Activated CD8-positive, alpha-beta memory T cell treated with anti-CD3 and anti-CD28 coated beads for 1 hour (primary cell): ENCODE results near the gene TMEM161A.

ENCODE experiments used
- DNase-seq, 2 donors: peaks; one replicate each; pipeline ENCODE4 v3.0.0-alpha.2; 2020; ENCODE audit warnings: low read depth in 1 of 2; ENCODE audit errors: extremely low read depth in 1 of 2

Gene TMEM161A

DNA sequence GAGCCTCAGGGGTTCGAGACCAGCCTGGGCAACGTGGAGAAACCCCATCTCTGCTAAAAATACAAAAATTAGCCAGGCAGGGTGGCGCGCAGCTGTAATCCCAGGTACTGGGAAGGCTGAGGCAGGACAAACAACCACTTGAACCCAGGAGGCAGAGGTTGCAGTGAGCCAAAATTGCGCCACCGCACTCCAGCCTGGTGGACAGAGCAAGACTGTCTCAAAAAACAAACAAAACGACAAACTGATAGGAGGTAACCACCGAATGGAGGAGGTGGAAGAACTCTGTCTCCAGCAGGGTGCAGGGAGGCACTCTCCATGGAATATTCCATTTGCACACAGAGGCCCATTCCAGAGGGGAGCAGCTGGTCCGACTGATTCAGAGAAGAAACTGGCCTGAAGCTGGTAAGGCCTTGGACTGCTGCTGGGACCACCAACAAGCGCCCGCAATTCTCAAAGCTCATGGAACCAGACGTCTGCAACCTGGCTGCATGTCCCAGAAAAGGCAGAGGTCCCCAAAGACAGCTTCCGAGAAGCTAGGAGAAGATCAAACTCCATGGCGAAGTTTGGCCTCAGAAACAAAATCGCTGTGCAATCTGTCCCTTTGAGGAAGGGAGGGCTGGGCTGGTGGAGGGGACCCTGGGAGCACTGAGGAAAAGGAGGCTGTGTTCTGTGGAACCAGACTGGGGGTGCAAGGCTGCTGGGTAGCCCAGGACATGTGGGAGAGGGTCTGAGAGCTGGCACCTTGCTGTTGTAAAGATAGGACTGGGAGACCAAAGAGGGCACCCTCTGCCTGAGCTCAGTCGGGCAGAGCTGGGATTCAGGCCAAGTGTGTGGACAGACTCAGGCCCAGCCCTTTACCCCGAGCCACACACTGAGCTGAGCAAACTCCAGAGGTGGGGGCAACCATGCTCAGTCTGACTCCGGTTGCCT lies 39.3 kb downstream of the TMEM161A start:
- no peak for DNase-seq

DNA sequence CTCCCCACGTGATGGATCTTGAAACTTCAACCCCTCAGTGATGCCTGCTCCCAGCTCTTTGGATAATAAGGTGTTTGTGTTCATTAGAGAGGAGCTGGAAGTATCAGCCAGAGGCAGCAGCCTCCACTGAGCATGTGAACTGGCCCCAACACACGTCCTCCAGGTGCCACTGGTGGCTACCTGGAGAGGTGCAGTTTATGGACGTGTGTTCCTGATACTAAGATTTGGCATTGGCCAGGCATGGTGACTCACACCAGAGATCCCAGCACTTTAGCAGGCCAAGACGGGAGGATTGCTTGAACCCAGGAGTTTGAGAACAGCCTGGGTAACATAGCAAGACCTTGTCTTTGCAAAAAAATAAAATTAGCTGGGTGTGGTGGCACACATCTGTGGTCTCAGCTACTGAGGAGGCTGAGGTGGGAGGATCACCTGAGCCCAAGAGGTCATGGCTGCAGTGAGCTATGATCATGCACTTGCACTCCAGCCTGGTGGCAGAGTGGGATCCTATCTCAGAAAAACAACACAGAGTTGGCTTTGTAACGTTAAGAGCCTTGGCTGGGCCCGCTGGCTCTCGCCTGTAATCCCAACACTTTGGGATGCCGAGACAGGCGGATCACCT lies 40.1 kb downstream of the TMEM161A start:
- no peak for DNase-seq

DNA sequence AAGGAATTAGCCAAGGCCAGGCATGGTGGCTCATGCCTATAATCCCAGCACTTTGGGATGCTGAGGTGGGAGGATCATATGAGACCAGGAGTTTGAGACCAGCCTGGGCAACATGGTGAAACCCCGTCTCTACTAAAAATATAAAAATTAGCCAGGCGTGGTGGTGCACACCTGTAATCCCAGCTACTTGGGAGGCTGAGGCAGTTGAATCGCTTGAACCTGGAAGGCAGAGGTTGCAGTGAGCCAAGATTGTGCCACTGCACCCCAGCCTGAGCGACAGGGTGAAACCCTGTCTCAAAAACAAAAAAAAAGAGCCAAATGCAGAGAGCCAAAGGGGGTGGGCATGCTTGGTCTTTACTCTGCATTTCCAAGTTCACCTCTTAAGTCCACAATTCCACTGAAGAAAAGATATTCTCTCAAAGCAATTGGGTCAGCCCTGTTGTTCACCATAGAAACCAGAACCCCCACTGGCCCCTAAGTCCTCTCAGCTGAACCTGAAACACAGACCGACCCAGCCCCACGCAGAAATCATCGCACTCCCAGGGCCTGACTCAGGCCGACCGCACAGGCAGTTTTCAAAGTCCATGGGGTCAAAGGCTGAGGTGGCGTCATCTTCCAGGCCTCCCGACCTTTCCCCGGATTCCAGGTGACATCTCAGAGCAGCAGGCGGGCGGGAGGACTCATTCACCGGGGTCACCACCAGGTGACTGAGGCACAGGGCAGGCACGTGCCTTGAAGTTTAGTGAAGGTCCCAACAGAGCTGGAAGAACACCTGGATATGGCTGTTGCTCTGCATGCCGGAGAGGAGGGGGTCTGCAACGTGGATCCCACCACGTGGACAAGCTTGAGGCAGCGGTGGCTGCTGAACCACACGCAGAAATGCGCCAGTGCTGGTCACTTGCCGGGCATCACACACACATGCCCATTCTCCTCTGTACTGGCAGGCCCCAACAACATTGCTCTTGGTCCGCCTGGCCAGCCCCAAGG lies 41.3 kb downstream of the TMEM161A start:
- DNase-seq, result no peak

DNA sequence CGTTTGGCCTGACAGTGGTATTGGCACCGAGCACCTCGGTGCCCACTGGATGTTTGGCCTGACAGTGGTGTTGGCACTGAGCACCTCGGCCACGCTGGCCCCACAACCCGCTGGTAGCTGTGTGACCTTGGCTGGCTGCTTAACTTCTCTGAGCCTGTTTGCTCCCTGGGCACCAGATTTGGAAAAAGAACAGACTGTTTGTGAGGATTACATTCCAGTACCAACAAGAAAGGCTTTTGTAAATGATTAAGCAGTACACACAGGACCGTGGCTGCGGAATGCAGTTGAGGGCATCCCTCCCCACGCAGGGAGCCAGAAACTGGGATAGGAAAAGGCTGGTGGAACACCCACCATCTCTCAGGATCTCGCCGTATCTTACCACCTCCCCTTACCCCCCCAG lies 42.6 kb downstream of the TMEM161A start:
- no peak for DNase-seq

DNA sequence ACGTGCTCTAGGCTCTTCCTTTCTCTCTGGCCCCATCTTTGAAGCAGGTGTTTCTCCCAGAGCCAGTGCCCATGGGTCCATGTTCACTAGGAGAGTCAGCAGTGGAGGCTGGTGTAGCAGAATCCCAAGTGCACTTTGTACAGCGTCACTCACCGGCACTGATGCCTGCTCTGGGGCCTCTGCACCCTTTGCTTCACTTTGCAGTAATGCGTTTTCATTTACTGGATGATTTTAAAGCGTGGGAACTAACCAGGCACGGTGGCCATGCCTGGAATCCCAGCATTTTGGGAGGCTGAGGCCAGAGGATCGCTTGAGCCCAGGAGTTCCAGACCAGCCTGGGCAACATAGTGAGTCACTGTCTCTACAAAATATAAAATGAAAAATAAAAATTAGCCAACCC lies 43.8 kb downstream of the TMEM161A start:
- DNase-seq, result no peak

DNA sequence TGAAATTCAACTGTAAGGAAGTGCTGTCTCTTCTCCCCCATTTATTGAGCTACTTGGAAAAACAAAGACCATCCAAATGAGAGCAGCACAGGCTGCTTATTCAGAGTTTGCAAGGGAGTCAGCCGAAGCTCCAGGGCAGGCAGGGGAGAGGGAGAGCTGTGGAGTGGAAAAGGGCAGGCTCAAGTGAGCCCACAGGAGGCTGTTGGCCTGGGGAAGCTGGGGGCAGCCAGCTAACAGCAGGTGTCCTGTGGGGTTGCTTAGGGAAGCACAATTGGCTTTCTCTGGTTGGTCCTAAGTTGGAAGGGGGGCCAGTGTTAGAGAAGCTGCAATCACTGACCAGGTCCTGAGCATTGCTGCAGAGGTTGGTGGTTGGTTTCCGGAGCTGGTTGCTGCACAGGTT lies 50.6 kb downstream of the TMEM161A start:
- no peak for DNase-seq

DNA sequence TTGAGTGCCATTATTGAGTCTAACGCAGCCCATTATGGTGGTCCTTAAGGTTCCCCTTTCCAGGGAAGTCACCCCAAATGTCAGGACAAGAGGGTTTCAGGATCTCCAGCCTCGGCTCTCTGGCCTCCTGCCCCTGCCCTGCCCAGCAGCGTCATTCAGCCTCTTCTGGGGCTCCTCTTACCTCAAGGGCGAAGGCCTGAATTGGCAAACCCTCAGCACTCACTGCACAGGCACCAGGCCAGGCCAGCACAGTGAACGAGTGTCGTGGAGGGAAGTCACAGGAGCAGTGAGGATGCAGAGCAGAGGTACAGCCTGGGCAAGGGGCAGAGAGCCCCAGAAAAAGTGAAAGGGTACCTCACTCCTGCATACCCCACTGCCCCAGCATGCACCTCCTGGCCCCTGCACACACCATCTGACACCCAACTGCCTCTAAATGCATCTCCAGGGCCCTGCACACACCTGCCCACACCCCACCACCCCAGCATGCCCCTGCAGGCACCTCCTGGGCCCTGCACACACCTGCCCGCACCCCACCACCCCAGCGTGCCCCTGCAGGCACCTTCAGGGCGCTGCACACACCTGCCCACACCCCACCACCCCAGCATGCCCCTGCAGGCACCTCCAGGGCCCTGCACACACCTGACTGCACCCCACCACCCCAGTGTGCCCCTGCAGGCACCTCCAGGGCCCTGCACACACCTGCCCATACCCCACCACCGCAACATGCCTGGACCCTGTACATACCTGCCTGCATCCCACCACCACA lies 54.7 kb downstream of the TMEM161A start:
- no peak for DNase-seq

DNA sequence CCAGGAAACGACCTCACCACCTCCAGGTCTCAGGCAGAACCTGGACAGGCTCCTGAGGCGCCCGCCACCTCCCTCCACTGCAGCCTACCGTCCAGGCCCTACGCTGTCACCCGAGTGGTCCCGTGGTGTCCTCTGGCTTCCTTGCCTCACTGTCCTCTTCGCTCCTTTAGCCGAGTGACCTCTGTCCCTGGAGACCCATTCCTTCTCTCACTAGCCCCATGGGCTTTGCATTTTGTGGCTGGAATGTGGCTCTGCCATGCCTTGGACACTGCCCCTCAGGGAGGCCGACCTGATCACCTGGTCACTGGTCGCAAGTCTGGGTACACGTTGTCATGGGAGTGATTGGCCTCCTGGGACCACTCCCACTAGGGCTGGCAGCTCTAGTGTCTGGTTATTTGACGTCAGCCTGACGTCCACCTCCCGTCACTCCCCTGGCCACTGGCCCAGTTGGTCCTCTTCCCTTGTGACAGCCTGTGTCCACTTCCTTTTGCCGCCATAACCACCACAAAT lies 56.6 kb downstream of the TMEM161A start:
- DNase-seq, result no peak

DNA sequence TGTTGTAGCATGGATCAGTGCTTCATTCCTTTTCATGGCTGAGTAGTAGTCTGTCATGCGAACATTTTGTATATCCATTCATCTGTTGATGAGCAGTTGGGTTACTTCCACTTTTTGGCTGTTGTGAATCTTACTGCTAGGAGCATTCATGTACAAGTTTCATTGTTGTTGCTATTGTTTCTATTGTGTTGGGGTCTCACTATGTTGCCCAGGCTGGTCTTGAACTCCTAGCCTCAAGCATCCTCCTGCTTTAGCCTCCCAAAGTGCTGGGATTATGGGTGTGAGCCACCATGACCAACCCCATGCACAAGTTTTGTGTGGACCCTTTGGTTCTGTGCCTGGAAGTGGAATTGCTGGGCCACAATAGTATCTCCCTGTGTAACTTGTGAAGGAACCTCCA lies 58.7 kb downstream of the TMEM161A start:
- DNase-seq, result no peak

DNA sequence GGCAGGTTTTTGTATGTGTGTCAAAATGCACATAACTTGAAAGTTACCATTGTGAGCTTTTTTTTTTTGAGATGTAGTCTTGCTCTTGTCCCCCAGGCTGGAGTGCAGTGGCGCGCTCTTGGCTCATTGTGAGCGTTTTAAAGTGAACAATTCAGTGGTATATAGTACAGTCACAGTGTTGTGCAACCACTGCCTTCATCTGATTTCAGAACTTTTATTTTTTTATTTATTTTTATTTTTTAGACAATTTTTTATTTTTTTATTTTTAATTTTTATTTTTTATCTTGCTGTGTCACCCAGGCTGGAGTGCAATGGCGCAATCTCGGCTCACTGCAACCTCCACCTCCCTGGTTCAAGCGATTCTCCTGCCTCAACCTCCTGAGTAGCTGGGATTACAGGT lies 59.5 kb downstream of the TMEM161A start:
- no peak for DNase-seq

DNA sequence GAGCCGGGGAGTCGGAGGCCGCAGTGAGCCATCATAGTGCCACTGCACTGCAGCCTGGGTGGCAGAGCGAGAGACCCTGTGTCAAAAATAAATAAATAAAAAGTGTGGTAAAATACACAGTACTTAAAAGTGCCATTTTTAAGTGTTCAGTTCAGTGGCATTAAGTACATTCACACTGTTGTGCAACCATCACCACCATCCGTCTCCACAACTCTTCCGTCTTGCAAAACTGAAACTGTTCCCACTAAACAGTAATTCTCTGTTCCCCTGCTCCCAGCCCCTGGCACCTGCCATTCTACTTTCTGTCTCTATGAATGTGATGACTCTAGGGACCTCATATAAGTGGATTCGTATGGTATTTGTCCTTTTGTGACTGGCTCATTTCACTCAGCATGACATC lies 61.2 kb downstream of the TMEM161A start:
- no peak for DNase-seq

DNA sequence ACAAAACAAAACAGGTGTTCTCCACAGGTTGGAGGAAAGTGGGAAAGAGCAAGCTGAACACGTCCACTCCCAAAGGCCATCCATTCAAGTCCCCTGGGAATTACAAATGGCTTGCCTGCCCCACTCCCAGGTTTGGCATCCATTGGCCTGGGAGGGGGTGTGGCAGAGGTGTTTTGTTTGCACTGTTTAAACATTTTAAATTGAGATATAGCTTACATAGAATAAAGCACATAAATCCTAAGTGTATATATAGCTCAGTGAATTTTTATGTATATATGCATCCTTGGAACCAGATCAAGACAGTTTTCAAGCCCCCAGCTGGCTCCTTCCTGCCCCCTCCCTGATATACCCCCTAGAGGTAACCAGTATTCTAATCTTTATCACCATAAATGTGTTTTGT lies 61.8 kb downstream of the TMEM161A start:
- no peak for DNase-seq

DNA sequence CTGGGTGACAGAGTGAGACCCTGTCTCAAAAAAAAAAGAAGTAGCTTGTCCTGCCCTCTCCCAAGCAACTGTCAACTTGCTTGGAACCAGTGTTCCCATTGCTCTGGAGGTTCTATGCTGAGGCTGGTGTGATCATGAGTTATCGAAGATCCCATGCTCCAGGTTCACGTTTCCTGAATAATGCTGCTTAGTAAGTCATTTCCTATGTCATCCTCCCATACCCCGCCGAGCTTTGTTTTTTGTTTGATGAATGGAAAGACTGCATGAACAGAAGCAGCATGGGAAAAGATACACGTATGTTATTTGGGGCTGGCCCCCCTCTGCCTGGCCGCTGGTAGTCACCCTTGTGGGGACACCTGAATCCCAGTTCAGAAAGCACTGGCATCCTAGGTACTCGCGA lies 63.2 kb downstream of the TMEM161A start:
- no peak for DNase-seq

DNA sequence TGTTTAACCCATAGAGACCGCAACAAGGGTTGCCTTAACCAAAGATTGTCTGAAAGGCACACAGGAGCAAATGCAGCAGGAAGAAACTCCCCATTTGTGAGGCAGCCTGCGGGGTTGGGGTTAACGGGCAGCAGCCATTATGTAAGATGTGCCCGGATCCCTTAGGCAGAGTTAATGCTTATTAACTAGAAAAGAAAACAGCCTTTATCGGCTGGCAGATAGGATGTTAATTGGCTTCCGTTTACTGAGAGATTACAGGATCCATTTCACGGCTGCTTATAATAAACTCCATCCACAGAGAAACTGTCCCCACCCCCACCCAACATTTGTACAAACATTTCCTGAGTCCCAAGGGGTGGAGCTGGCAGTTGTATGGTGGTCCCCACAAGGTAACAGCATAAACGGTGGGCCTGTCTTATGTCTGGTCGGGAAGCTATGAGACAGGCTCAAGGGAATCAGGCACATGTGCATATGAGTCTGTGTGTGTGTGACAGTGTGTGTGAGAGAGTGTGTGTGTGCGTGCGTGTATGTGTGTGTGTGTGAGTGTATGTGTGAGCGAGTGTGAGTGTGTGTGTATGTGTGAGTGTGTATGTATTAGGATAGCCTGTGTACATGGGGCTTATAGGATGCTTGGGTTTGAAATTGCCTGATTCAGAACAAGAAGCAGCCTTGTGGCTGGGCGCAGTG lies 63.9 kb downstream of the TMEM161A start:
- DNase-seq, result no peak

DNA sequence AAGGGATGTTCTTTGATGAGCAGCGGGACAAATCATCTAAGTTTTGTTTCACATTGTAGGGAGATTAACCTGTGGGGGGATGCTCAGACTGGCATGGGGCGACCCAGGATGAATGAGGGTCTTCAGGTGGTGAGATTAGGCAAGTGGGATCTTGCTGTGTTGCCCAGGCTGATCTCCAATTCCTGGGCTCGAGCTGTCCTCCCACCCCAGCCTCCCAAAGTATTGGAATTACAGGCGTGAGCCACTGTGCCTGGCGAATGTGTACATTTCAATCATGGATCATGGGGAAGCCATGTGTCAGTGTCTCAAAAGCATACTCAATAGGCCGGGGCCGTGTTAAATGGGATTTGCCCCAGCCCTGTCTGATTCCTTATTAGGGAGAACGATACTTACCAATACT lies 66.4 kb downstream of the TMEM161A start:
- no peak for DNase-seq
